NCI-H1417 treated with DMSO at 0.1 percent for 48 hours (cell line): ENCODE measurements around the gene HECW1.

ENCODE experiments used
- DNase-seq: peaks from one replicate; lab custom pipeline; 2025; lab: John Stamatoyannopoulos, UW

HECW1 gene

DNA sequence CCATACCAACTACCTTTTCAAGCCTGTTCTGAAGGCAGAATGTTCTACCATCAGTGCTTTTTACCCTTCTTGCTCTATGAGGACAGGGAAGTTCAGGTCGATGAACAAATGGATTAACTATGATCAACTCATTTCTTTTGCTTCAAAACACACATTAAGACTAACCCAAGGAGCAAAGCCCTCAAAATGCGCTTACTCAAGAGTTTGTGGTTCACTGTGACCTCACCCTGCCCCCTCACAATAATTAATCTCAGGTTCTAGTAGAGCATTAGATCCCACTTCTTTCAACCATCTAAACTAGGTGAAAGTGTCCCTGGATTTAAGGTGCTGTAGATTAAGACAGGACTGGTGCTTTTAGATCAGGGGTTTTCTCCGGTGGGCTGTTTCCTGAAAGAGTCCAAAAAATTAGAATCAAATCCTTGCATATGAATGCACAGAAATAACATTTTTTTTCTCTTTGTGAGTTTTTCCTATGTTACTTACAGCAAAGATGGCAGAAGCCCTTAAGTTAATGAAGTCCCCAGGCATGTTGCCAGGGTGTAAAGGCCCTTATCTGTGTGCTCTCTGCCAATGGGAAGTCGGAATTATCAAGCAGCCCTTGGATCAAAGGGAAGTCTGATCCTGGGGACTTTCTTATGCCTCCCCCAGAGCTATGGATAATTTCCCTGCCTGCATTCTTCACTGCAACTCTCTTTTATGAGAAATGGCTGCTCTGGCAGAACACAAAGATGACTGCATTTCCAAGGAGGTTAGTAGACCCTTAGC, 264.9 kb downstream of the HECW1 start:
- no peak for DNase-seq

DNA sequence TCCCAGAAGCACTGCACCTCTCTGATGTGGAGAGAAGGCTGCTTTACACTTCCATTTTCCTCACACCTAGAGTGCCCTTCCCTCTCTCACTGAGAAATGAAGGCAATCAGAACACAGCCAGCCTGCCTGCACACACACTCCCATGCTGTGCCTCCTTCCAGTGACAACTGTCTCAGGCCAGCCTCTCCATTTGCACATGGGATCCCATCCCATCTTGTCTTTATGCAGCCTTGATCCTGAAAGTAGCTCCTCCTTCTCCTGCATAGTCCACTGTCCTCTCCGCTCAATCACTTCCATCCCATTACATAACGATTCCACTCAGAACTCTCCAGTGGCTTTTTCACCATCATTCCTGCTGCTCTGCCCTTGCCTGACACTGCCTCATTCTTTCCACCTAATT, 266.8 kb downstream of the HECW1 start:
- DNase-seq, result no peak

- DNase-seq, result no peak
Observed at GRCh38 chr7:43384616-43385308, 272.3 kb downstream of the HECW1 start.

- no peak for DNase-seq
Observed at GRCh38 chr7:43385309-43385680, 272.8 kb downstream of the HECW1 start.

DNA sequence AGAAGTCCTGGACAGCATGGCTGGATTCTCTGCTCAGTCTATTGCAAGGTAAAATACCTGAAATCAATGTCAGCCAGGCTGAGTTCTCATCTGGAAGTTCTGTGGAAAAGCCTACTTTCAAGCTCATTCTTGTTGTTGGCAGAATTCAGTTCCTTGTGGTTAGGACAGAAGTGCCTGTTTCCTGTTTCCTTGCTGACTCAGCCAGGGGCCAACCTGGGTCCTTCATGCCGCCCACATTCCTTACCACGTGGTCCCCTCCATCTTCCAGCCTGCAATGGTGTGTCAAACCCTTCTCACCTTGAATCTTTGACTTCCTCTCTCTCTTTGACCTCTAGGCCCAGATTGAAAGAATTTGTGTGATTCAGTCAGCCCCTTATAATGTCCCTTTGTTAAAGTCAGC, 273.4 kb downstream of the HECW1 start:
- no peak for DNase-seq

- no peak for DNase-seq
Observed at GRCh38 chr7:43387932-43388331, 275.5 kb downstream of the HECW1 start.

- DNase-seq, result no peak
Observed at GRCh38 chr7:43390576-43390975, 278.1 kb downstream of the HECW1 start.

DNA sequence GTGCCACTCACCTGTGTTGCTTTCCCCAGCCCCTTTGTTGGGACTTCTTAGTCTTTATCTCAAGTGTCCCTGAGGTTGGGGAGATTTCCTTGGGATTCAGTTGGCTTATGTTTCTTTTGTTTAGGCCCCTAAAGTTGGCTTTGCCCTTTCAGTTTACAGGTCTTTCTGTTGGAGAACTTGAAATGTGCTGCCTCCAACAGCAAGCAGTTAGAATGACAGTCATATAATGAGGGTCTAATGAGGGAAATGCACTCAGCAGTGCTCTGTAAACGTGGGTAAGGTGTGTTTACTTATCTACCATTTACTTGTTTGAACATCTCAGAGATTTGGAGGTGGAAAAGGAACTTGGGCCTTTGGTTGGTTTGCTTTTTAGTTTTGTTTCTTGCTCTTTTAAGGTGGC, 279.1 kb downstream of the HECW1 start:
- no peak for DNase-seq

DNA sequence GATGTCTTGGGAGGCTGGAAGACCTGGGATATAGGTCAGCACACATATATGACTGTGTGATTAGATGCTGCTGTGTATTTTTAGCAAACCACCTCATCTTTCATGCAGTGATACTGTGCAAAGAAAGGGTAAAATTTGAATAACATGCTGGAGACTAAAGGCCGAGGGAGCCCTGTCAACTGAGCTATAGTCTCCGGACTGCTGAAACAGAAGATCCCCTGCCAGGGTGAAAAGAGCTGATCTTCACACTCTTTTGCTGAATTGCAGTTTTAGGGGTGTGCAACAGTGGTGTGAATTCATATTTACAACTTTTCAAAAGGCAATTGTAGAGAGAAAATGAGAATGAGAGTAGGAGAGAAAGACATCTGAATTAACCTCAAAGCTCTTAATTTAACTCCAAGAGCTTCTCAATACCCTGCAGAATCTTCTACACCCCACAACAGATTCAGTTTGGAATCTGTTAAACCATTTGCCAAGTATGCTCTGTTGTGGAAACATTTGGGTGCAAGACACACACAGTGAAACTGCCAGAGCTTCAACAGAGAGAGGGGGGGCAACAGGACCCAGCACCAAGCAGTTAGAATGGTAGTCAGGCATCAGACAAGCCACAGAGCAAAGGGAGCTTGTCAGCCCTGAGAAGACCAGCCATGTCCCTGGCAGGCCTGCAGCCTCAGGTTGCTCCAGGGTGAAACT, 280.3 kb downstream of the HECW1 start:
- DNase-seq, result no peak

- no peak for DNase-seq
Observed at GRCh38 chr7:43394441-43395130, 282.1 kb downstream of the HECW1 start.

DNA sequence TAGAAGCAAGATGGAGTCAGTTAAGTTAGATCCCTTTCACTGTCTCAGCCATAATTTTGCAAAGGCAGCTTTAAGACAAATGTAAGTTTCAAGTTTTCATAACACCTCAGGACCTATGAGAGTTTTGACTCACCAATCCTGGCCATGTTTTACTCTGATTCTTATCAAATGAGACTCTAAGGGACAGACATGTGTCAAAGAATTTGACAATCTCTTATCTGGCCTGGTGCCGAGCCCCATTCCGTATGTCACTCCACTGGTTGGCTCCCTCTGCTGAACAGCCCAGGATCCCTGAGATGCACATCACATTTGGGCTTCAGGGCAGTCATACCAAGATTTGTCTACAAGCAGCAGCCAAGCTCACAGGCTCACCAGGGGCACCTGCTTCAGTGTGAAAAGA, 282.9 kb downstream of the HECW1 start:
- DNase-seq, result no peak

GRCh38 chr7:43396187-43396740, 283.8 kb downstream of the HECW1 start:
- no peak for DNase-seq

GRCh38 chr7:43398831-43399230, 286.4 kb downstream of the HECW1 start:
- no peak for DNase-seq

DNA sequence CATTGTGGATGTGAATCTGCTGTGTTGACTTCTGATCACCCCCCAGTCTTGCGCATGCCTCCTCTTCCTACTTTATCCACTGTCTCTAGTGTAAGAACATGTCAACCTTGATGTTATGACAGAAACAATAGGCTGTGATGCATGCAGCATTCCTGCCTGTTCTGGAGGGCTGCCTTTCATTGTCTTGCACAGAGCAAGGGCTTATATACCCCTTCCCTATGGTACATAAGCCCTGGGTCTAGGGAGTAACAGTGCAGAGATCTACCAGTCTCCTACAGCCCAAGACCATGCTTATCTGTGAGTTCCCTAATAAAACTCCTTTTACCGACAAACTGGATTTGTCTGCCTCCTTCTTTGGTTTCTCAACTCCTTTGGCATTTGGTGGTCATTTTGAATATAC, 293.5 kb downstream of the HECW1 start:
- DNase-seq, result no peak

GRCh38 chr7:43406961-43407360, 294.5 kb downstream of the HECW1 start:
- no peak for DNase-seq

GRCh38 chr7:43408981-43409380, 296.5 kb downstream of the HECW1 start:
- DNase-seq, result no peak

DNA sequence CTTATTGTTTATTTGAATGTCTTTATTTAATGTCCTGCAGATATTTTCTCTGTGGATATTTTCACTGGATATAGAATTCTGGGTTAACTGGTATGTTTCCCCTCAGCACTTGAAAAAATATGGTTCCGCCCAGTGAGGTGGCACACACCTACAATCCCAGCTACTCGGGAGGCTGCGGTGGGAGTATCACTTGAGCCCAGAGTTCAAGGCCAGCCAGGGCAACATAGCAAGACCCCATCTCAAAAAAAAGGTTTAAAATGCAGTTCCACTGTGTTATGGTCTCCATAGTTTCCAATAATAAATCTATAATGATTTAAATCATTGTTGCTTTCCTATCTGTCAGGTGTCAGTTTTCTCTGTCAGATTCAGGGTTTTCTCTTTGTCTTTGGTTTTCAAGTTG, 305.0 kb downstream of the HECW1 start:
- DNase-seq, result no peak

- no peak for DNase-seq
Observed at GRCh38 chr7:43430411-43430810, 318.0 kb downstream of the HECW1 start.

DNA sequence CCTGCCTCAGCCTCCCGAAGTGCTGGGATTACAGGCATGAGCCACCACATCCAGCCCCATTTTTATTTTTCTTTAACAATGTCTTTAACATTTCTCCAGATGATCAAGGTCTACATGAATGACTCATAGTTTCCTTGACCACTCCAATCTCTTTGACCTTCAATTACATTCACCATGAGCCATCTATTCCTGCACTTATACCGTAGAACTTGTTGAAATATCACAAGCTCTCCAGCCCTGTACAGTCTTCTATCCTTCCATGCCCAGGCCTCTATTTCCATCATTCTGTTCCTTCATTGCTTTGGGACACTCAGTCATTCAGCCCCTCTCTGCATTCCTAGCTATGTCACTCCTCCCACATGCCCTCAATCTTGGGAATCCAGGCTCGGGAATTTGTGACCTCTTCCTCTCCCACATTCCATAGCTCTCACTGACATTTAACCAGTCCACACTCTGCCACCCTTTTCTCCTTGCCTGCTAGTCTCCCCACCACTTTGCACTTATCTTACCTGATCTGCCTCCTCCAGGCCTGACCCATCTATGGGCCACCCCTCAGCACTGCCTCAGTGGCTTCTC, 318.7 kb downstream of the HECW1 start:
- DNase-seq, result no peak

DNA sequence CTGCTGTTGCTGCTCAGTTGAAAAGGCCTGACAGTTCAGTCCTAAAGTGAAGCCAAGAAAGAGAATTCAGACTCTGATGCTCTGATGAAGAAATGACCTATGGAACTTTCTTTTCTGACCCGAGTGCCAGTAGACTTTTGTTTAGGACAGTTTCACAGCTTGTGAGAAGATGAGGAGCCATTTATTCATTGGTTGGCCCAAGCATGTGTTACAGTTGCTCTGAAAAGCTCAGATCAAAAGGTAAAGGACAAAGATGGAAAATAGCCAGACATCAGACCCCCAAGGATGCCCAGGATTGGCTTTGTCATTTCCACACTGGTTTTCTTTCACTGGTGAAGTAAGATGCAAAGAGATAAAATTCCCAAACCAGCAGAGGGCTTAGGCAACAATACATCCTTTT, 321.2 kb downstream of the HECW1 start:
- DNase-seq, result no peak

DNA sequence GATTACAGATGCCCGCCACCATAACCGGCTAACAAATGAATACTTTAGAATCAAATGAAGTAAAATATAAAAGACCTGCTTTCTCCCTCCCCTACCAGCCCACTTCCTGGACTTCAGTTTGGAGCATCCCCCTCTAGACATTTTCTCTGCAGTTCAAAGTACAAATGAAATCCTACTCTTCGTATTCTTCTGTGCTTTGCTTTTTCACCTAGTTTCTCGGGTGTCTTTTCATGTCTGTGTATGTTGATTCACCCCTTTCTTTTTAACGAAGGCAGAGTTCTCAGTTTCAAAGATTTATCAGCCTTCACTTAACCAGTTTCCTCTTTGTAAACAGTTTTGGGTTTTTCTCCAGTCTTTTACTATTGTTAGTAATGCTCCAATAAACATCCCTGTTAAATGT, 324.6 kb downstream of the HECW1 start:
- no peak for DNase-seq

- no peak for DNase-seq
Observed at GRCh38 chr7:43438897-43439479, 326.5 kb downstream of the HECW1 start.
